Gastroesophageal sphincter (tissue), 3 donors: ENCODE measurements around the gene CBLL1.

Experiments used
- POLR2AphosphoS5 ChIP-seq: sonication (generic); formaldehyde crosslinking; IDR thresholded peaks from one replicate; pipeline ENCODE4 v1.6.1; 2017; ENCODE audit warnings: antibody characterized with exemption
- TF ChIP-seq, protein P1 (sequence below), 4 experiments: fragments of 200-600 bp in 2 of 4; fragments of 450-650 bp in 2 of 4; sonication (generic) in 1 of 4; IDR thresholded peaks; one replicate each; pipeline ENCODE4 v1.5.1; 2017 to 2019; ENCODE audit warnings: antibody characterized with exemption in 4 of 4, mild to moderate bottlenecking in 2 of 4, moderate library complexity in 2 of 4

DNA sequence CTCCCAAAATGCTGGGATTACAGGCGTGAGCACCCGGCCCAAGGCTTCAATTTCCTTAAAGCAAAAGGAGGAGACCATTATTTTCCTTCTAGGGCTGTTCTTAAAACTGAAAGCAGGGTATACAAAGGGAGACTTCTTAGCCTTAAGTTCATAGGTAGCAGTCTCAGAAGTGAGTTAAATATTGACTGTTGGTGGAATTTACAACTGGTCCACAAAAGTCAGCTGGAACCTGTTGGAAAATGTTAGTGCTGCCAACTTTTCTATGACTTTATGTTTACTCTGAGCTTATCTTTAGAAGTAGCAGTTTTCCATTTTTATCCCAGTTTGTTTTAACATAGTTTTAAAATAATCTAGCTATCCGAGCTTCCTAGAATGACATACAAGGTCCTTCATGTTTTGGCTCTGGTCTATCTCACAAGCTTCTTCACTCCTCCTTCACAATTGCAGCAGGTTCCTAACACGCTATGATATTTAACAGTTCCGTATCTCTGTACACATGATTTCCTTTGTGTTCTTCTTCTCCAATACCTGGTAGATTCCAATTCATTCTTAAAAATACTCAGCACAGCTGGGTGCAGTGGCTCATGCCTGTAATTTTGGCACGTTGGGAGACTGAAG lies 55.8 kb downstream of the CBLL1 start:
- TF ChIP-seq, protein P1, sequence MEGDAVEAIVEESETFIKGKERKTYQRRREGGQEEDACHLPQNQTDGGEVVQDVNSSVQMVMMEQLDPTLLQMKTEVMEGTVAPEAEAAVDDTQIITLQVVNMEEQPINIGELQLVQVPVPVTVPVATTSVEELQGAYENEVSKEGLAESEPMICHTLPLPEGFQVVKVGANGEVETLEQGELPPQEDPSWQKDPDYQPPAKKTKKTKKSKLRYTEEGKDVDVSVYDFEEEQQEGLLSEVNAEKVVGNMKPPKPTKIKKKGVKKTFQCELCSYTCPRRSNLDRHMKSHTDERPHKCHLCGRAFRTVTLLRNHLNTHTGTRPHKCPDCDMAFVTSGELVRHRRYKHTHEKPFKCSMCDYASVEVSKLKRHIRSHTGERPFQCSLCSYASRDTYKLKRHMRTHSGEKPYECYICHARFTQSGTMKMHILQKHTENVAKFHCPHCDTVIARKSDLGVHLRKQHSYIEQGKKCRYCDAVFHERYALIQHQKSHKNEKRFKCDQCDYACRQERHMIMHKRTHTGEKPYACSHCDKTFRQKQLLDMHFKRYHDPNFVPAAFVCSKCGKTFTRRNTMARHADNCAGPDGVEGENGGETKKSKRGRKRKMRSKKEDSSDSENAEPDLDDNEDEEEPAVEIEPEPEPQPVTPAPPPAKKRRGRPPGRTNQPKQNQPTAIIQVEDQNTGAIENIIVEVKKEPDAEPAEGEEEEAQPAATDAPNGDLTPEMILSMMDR (IDR thresholded peaks at IDR 0.05), result no peak
- no peak for TF ChIP-seq POLR2AphosphoS5
